ENCODE data around the gene BPIFA3.
"Not testable (repeated sequence)": the region's sequence is repeated elsewhere in the genome, so short reads cannot be mapped to it uniquely, and the experiment has no call there.

BPIFA3 gene

DNA sequence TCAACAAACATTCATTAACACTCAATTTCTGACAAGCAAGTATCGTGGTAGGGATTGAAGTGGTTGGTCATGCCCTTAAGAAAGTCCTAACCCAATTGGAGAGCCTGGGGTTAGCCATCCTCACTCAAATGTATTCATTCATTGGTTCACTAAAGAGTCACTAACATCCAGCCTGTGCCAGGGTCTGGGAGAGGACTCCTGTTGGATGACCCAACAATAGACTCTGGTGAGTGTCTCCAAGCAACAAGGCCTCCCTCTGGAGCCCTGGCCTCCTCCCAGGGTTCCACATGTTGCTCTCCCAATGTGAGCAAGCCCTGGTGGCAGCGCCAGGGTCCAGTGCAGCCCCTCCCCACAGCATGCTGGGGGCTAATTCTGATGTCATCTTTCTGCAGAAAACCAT is at the start of gene BPIFA3:
TSS of gene BPIFA3 (plus strand) at position 301 of the 400 bp plus-strand sequence. CDS start 185 bp downstream, outside the sequence.
- DNase-seq = no peak

DNA sequence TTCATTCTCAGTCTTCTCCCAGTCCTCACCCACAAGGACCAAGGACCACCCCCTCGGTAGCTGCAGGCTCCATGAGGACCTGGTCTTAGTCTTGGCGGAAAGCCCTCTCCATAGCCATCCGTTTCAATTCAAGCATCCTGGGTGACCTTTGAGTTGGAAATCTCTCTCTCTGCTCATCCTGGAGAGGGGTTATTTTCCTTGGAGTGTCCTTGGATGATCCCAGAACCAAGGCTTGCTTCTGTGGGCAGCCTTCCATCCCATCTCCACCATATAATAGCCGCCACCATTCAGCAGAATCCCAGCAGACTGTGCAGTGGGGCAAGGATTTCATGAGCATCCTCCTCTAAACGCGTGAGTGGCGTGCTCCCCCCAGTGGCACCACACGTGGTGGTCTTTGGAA is 49.3 kb upstream of the BPIFA3 start, which contains the start of gene BPIFA2:
TSS of gene BPIFA2 (plus strand) at position 301 of the 400 bp plus-strand sequence. CDS start 987 bp downstream, outside the sequence.
- no peak for DNase-seq

DNA sequence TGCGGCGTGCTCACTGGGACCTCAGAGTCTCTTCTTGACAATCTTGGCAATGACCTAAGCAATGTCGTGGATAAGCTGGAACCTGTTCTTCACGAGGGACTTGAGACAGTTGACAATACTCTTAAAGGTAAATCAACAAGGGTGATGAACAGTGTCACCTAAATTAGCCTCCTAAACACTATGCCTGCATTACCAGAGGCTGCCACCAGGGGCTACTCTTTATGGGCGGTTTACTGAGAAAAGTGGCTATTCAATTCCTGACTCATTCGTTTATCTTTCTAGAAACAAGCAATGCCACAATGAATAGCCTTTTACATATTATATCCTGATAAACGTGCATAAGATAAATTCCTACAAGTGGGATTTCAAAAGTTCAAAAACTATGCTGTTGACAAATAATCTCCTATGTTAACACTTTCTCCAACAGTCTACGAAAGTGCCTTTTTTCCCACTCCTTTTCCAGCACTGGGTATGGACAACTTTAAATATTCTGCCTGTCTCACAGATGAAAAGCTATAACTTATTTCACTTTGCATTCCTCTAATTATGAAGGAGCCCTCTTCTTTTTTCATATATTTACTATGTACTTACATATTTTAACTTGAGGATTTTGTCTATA is 47.9 kb upstream of the BPIFA3 start:
- no peak for DNase-seq

DNA sequence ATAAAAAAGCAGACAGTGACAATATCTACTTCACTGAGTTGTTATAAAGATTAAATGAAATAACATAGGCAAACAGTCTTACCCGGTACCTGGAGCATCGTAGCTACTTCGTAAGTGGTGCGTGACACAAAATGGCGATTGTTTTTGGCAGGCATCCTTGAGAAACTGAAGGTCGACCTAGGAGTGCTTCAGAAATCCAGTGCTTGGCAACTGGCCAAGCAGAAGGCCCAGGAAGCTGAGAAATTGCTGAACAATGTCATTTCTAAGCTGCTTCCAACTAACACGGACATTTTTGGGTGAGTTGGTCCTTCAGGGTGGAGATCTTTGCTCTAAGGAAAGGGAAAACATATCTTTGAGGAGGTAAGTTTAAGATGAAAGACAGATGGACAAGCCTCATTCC is 44.4 kb upstream of the BPIFA3 start:
- no peak for DNase-seq

DNA sequence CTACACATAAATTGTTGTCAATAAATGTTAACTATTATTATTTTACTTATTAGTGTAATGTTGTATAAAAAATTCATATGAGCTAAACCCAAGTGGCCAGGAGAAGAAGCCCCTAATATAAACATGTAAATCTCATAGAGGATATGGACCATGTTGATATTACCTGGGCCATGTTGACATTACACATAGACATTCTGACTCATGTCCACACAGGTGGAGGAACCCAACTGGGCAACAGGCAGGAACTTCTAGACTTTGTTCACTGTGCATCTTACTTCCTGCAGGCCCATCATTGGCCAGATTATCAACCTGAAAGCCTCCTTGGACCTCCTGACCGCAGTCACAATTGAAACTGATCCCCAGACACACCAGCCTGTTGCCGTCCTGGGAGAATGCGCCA is 42.0 kb upstream of the BPIFA3 start:
- no peak for DNase-seq

DNA sequence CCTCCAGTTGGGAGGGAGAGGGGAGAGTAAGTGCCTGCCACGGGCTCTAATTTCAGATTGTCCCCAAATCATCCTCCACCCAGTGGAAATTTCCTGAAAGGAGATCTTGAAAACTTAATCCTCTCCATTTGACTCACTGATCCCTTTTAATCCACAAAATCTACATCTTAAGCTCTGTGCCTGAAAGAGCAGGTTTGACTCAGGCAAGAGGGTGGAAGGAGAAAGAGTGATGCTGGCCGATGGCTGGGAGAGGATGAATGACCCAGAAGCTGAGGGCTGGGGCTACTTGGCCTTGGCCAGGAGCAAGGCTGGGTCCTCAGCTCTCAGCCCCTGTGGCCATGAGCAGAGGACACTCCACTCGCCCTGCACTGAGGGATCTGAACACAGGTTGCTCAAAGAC is 41.1 kb upstream of the BPIFA3 start:
- no peak for DNase-seq

DNA sequence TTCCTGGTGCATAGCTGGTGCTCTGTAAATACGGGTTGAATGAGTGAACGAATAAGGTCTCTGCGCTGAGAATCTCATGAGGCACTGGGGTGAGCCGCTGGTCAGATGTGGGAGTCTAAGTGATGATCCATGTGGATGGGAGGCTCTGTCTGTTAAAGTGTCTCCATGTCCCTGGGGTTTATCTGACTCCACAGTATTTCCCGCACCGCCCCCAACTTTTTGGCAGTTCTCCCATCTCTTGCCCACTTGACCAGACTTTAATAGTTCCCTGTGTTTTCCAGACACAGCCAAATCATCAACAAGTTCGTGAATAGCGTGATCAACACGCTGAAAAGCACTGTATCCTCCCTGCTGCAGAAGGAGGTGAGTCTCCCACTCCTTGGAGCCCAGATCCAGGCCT is 39.3 kb upstream of the BPIFA3 start:
- no peak for DNase-seq

DNA sequence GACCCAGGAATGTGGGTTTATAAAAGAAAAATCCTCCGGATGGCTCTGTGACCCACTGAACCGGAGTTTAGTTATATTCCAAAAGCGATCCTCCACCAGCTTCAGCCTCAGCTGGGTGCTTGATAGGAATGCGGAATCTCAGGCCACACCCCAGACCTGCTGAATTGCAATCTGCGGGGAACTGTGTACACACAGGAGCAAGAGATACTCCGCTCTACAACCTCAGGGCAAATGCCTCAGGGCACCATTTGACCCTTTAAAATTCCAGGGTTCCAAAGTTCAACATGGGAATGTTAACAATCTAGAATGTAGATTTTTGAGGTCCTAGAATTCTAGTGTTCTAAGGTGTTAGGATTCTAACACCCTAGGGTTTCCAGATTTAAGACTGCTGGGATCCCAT is 38.4 kb upstream of the BPIFA3 start:
- no peak for DNase-seq

DNA sequence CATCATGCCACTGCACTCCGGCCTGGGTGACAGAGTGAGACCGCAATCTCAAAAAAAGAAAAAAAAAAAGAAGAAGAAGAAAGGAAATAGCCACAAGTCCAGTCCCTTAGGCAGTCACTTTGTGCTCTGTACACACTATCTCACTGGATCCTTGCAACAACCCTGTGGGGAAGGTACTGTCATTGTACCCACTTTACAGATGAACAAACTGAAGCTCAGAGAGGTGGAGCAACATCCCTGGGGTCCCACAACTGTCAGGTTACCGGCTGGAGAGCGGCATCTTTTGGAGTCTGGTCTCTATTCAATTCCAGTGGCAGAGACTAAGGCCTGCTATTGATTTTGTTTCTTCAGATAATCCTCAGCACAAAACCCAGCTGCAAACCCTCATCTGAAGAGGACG is 37.0 kb upstream of the BPIFA3 start:
- DNase-seq = no peak

DNA sequence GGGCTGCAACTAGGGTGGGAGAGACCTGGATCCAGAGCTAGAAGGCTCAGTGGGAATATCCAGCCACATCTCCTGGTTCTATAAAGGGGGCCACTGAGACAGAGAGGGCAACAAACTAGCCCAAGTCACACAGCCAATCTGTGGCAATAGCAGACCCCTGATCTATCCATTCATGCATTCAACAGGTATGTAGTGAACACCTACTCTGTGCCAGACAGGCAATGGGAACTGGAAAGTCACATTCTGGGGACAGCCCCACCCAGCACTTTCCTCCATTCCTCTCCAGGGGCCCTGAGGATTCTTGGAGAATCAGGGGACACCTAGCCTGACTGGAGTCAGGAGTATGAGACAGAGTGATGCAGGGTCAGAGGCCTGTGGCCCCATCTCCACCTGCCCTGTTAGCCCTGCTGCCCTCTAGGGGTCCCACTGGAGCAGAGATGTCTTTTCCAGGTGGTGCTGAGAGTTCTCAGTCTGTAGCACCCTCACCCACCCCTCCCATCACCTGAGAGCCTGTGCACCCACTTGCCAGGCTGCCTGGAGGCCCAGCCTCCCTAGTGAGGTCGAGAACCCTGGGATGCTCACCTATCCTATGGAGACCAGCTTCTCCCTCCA is 35.6 kb upstream of the BPIFA3 start:
- DNase-seq = no peak

DNA sequence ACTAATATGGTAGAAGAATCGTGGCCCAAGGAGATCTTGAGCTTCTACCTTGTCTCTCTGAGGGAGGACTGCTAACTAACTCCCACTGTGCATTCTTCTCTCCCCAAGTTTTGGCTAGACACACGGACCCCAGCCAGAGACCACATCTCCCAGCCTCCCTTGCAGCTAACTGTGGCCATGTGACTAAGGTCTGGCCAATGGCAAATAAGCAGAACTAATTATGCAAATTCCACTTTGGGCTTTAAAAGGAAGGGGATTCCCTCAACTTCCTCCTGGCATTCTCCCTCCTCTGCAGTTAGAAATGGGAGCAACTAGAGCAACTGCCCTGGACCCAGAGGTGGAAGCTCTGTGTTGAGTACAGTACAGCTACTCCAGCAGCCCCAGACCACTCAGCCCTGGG is 33.8 kb upstream of the BPIFA3 start:
- no peak for DNase-seq

DNA sequence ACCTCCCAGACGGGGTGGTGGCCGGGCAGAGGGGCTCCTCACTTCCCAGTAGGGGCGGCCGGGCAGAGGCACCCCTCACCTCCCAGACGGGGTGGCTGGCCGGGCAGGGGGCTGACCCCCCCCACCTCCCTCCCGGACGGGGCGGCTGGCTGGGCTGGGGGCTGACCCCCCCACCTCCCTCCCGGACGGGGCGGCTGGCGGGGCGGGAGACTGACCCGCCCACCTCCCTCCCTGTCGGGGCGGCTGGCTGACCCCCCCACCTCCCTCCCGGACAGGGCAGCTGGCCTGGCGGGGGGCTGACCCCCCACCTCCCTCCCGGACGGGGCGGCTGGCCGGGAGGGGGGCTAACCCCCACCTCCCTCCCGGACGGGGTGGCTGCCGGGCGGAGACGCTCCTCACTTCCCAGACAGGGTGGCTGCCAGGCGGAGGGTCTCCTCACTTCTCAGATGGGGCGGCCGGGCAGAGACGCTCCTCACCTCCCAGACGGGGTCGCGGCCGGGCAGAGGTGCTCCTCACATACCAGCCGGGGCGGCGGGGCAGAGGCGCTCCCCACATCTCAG is 32.0 kb upstream of the BPIFA3 start:
- not testable (repeated sequence) for DNase-seq

DNA sequence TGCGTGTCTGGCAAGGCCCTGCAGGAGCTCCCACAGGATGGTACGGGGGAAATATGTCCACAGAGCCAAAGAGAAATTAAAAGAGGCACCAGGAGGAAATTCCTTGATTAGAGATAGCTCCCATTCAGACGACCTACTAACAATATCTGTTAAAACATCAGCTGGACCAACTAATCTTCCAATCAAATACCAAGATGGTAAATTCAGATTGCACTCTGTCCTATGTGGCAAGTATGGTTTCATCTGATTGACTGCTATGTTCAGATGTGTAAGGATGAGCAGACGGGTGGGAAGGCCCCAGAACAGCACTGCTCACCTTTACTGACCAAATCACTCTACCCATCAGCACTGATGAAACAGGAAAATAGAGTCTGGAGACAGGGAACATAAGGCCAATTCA is 29.7 kb upstream of the BPIFA3 start:
- no peak for DNase-seq

DNA sequence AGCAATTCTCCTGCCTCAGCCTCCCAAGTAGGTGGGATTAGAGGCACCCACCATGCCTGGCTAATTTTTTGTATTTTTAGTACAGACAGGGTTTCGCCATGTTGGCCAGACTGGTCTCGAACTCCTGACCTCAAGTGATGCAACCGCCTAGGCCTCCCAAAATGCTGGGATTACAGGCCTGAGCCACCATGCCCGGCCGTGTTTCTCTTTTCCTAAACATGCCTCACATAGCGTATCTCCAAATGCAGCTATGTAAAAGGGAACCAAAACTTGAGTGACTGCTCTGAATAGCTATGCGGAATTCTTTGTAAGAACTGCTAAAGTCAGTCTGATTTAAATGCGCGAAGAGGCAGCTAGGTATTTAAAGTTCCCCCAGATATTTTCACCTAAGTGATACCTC is 28.7 kb upstream of the BPIFA3 start:
- no peak for DNase-seq

DNA sequence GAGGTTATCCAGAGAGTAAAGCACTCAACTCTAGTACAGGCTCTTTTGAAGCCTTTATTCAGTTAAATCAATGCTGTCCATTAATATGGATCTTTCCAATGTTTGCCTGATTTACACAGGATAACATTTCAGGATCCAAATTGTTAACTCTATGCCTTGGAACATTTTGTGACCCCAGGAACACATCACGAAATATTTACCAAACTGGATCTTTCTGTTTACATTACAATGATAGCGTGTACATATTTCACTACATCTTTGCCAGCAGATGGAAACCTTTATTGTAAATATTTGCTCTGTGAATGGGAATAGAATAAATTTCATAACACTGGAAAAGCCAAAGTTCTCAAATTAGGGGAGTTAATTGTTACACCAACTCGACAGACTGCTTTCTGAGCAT is 25.7 kb upstream of the BPIFA3 start:
- no peak for DNase-seq

DNA sequence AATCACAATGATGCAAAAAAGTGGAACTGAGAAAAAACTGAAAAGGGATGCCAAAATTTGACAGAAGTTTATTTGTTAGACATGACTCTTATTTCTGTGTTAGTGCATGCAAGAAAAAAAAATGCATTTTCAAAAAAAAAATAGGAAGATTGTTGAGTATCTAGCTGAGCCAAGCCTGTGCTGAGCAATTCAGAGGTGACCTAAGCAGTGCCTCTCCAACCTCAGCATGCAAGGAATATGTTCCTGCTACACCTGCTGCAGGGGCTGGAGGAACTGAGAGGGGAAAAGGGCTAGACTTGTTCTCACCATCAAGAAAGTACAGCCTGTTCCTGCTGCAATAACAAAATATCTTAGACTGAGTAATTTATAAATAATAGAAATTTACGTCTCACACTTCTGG is 25.2 kb upstream of the BPIFA3 start:
- DNase-seq = no peak

DNA sequence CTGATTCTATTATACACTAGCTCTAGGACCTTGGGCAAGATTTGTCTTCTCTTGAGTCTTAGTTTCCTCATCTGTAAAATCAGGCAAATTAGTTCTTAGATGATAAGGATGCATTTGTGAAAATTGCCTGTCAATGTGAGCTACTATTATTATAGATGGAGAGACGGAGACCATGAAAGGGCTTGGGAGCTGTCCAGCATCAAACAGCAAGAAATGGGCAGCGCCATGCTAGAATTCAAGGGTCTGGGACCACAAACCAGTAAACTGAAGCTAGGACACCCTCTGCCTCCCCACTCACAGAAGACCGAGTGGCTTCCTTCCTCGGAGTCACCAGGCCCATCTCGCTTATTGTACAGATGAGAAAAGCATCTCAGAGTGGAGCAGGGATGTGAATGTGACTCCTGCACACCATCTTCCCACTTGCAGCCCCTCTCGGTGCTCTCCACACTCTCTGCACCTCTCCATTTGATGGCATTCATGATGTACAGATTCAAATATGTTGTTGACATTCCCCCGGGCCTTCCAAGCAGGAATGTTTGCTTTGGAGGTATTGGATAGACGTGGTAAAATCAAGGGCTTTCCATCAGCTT is 24.1 kb upstream of the BPIFA3 start:
- DNase-seq = no peak

DNA sequence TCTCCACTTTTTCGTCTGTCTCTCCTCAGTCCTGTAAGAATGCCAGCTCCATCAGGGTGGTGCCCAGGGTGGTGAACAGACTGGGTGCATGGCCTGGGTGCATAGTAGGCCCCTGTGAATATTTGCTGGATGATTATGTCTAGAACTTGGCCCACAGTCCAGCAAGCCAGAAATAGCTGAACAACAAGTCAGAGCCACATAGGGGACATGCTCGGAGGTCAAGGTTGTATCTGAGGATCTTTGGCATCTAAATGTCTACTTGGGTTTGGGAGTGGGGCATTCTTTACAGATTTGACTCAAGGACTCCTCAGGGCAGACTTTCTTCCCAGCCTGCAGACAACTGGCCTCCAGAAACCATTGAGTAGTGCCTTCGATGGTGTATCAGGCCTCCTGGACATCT is 18.1 kb upstream of the BPIFA3 start:
- DNase-seq = no peak

DNA sequence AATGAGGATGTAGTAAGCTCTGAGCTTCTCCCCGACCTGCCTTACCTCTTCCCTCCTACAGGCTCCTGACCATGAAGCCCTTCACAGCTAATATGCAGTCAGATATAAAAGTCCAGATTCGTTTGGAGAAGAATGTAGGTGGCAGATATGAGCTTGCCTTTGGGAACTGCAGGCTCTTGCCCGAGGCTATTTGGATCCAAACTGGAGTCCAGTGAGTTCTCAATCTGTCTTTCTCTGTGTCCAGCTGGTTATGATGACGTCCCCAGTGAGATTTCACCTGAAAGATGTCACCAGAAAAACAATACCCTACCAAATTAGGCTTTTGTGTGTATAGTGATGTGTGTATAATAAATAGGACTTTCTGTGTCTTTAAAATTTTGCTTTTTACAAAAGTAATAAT is 14.7 kb upstream of the BPIFA3 start:
- no peak for DNase-seq

DNA sequence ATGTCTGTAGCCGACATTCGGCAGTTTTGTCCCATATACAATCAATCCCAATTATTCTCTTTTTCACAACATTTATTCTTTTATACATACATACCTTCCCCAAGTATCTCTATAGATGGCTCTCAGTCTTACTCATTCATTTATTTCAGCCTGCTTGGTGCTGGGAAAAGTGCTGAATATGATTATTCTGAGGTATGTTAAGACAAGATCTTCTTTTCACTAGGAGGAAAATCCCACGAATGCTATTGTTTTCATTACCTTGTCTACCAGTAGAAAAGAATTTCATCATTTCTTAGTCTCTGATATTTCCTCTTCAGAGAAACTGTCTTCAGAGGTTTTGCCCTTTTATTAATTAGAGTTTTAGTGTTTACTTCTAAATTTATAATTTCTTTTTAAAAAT is 13.7 kb upstream of the BPIFA3 start:
- no peak for DNase-seq

DNA sequence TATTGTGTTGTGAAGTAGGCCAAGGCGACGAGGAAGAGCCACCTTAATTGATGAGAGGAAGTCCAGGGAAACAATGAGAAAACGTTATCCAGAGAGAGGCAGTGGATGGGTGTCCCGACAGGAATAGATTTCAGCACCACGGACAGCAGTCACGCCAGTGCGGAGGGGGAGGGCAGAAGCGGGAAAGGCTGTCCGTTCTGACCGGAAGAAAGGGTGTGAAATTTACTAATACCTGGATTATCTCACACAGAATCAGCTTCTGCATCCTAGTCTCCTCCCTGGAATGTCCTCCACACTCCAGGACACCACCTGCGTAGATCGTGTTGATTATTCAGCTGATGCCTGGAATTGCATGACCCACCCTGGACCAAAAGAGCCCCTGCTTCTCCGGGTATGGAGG is 7.4 kb upstream of the BPIFA3 start:
- no peak for DNase-seq

DNA sequence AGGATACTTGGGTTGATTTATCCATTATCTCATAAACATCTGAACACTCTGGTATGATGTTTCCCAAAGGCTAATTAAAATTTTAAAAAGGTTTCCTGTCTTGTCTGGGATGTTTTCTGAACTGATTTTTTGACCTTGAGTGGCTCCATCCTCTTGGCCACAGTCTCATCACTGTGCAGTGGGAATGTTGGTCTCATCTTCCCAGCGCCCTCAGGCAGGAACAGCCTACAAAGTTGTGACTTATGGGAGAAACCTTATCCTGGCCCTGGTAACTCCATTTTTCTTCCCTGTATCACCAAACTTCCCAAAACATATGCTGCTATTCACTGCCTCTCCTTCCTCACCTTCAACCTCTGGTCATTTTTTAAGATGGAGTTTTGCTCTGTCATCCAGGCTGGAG is 6.8 kb upstream of the BPIFA3 start:
- no peak for DNase-seq

DNA sequence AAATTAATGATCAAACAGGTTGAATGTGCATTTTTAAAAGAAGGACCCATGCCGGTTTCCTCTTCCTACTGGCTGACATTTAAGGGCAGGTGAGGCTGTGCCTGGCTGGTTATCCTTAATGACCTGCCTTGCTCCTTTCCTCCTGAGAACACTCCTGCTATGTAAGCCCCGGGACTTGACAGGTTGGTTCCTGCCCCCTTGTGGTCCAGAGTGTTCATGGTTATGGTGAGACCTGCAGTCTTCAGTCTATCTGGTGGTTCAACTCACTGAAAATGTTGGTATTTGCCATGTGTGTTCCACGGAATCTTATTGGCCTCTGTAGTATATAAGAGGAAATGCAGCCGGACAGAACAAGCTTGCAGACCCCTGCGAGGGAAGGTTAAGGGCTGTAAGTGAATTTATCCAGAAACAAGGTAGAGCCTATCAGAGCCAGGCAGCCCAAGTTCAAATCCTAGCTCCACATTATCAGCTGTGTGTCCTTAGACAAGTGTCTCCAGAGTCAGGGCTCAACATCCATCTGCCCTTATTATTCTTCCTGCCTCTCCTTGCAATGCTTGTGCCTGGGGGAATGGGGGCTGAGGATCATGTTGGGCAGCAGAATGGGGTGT is 5.2 kb upstream of the BPIFA3 start:
- peak; percentile 5 for DNase-seq

DNA sequence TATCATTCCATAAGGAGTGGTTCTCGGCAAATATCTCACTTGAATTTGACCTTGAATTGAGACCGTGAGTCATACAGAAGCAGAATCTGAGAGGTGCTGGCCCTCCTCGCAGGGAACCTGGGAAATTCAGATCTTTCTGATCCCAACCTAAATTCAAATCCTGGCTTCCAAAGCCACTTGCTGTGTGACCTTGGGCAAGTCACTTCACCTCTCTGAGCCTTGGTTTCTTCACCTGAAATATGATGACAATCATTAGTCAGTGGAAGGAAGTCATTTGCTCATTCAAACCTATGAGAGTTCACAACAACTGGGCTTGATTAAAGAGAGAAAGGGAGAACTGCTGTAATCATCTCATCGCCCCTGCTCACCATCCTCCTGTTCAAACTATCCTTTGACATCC is 7.2 kb downstream of the BPIFA3 start:
- no peak for DNase-seq
